Measurements from ENCODE around the gene CEP250.

DNA sequence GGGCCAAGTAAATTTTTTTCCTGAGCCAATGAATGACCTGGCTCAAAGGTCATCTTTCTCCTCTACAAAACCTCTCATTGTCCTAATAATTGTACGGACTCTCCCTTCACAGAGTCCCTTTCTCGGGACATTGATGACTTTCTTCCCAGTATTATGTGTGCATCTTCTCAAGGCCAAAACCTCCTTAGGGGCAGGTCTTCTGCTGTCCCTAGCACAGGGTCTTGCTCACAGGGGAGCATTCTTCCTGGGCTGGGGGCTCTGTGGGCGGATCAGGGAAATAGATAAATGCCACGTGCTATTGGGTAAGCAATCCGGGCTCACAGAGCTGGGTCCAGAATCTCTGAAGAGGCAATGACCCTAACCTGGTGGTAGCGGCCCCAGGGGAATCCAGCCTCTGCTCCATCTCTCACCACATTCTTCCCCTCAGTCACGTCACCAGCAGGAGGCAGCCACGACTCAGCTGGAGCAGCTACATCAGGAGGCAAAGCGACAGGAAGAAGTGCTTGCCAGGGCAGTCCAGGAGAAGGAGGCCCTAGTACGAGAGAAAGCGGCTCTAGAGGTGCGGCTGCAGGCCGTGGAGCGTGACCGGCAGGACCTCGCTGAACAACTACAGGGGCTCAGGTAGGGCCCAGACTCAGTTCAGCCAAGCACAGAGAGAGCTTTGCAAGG is 23.5 kb downstream of the CEP250 start:
- TF ChIP-seq, protein P1, sequence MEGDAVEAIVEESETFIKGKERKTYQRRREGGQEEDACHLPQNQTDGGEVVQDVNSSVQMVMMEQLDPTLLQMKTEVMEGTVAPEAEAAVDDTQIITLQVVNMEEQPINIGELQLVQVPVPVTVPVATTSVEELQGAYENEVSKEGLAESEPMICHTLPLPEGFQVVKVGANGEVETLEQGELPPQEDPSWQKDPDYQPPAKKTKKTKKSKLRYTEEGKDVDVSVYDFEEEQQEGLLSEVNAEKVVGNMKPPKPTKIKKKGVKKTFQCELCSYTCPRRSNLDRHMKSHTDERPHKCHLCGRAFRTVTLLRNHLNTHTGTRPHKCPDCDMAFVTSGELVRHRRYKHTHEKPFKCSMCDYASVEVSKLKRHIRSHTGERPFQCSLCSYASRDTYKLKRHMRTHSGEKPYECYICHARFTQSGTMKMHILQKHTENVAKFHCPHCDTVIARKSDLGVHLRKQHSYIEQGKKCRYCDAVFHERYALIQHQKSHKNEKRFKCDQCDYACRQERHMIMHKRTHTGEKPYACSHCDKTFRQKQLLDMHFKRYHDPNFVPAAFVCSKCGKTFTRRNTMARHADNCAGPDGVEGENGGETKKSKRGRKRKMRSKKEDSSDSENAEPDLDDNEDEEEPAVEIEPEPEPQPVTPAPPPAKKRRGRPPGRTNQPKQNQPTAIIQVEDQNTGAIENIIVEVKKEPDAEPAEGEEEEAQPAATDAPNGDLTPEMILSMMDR (conservative IDR thresholded peaks at IDR 0.05), result no peak
- TF ChIP-seq EZH2 (IDR thresholded peaks at IDR 0.05; ENCODE audit: low read depth), result no peak

All from PC-9 (cell line).